Tibial nerve (tissue), 4 donors: ENCODE measurements around the gene ADAD2.

Experiments
- CTCF ChIP-seq, 5 experiments: fragments of 200-600 bp in 3 of 5; fragments of 450-650 bp in 2 of 5; sonication (generic) in 3 of 5; IDR thresholded peaks; one replicate each; pipeline ENCODE4 v1.5.1; 2016 to 2019; ENCODE audit warnings: antibody characterized with exemption in 5 of 5, mild to moderate bottlenecking in 3 of 5, moderate library complexity in 2 of 5
- EP300 ChIP-seq, 2 donors: sonication (generic); formaldehyde crosslinking; IDR thresholded peaks; one replicate each; pipeline ENCODE4 v1.6.1; 2017; ENCODE audit warnings: antibody characterized with exemption in 2 of 2, mild to moderate bottlenecking in 1 of 2
- POLR2A ChIP-seq, 2 donors: fragments of 450-650 bp; IDR thresholded peaks; one replicate each; pipeline ENCODE4 v1.6.1; 2017; ENCODE audit warnings: antibody characterized with exemption in 2 of 2, mild to moderate bottlenecking in 2 of 2, moderate library complexity in 2 of 2

GRCh38 chr16:84183911-84184591 is 6.9 kb upstream of the ADAD2 start:
- TF ChIP-seq CTCF (IDR thresholded peaks at IDR 0.05) (peak in 1 of 5 experiments; percentile 9), POLR2A (IDR thresholded peaks at IDR 0.05) (no peak), EP300 (IDR thresholded peaks at IDR 0.05) (no peak)
